GM23338 (cell line): ENCODE data around the gene UCP3. TPM values are rescaled to one million over a fixed set of nuclear protein-coding genes. Genes with fewer than 3 reads are reported as not detected.

Source experiments
- ATAC-seq: fragments of 200-7000 bp; cut with Tn5 transposase; 3 replicates; pipeline ENCODE4 v1.9.1; 2020
- DNase-seq: peaks from one replicate; pipeline ENCODE4 v3.0.0-alpha.2; 2015; ENCODE audit warnings: low spot score
- H2AFZ ChIP-seq: fragments of 200-600 bp; sonication (generic); 2 replicates; pipeline ENCODE4 v1.8.0; 2016; ENCODE audit warnings: antibody characterized with exemption, mild to moderate bottlenecking, moderate library complexity
- H3F3A ChIP-seq: fragments of 200-600 bp; sonication (generic); replicated peaks from 2 replicates; pipeline ENCODE4 v1.8.0; 2017; ENCODE audit warnings: antibody characterized with exemption, mixed run types, low read depth
- H3K27ac ChIP-seq: fragments of 200-600 bp; sonication (generic); 2 replicates; pipeline ENCODE4 v1.6.1; 2016; ENCODE audit warnings: low read depth
- H3K27me3 ChIP-seq: fragments of 200-600 bp; sonication (generic); 2 replicates; pipeline ENCODE4 v1.8.0; 2016; ENCODE audit warnings: mild to moderate bottlenecking, mixed run types, moderate library complexity; ENCODE audit not compliant: insufficient read depth
- H3K36me3 ChIP-seq: fragments of 200-600 bp; sonication (generic); 2 replicates; pipeline ENCODE4 v1.8.0; 2016; ENCODE audit warnings: mild to moderate bottlenecking; ENCODE audit not compliant: insufficient read depth
- H3K4me1 ChIP-seq: fragments of 200-600 bp; sonication (generic); 2 replicates; pipeline ENCODE4 v1.8.0; 2016; ENCODE audit warnings: mild to moderate bottlenecking, moderate library complexity; ENCODE audit not compliant: insufficient read depth
- H3K4me2 ChIP-seq: fragments of 200-600 bp; sonication (generic); 2 replicates; pipeline ENCODE4 v1.7.1; 2017; ENCODE audit warnings: mixed run types
- H3K4me3 ChIP-seq: fragments of 200-600 bp; sonication (generic); 2 replicates; pipeline ENCODE4 v1.6.1; 2016; ENCODE audit warnings: mixed run types
- H3K79me2 ChIP-seq: fragments of 200-600 bp; sonication (generic); replicated peaks from 2 replicates; pipeline ENCODE4 v1.8.0; 2017; ENCODE audit warnings: mild to moderate bottlenecking; ENCODE audit not compliant: insufficient read depth
- H3K9me2 ChIP-seq: fragments of 200-600 bp; sonication (generic); 2 replicates; pipeline ENCODE4 v1.8.0; 2017; ENCODE audit not compliant: insufficient read depth
- H4K20me1 ChIP-seq: fragments of 200-600 bp; sonication (generic); replicated peaks from 2 replicates; pipeline ENCODE4 v1.8.0; 2017; ENCODE audit warnings: mild to moderate bottlenecking; ENCODE audit not compliant: insufficient read depth
- H3K27ac Mint-ChIP-seq: 2 replicates; pipeline ENCODE4 v1.8.0; 2020; ENCODE audit warnings: inconsistent platforms, mild to moderate bottlenecking, moderate library complexity, mixed read lengths
- H3K27me3 Mint-ChIP-seq: 3 replicates; pipeline ENCODE4 v1.8.0; 2022; ENCODE audit warnings: low read depth, mild to moderate bottlenecking, moderate library complexity, mixed read lengths, inconsistent platforms; ENCODE audit not compliant: insufficient read depth, poor library complexity
- H3K36me3 Mint-ChIP-seq: 3 replicates; pipeline ENCODE4 v1.8.0; 2021; ENCODE audit warnings: low read depth, mild to moderate bottlenecking, inconsistent platforms, moderate library complexity, mixed read lengths
- H3K4me1 Mint-ChIP-seq: 3 replicates; pipeline ENCODE4 v1.8.0; 2020; ENCODE audit warnings: mild to moderate bottlenecking, inconsistent platforms, mixed read lengths
- H3K4me3 Mint-ChIP-seq: 3 replicates; pipeline ENCODE4 v1.8.0; 2021; ENCODE audit warnings: moderate library complexity, mild to moderate bottlenecking, inconsistent platforms, mixed read lengths
- H3K9me3 Mint-ChIP-seq: 3 replicates; pipeline ENCODE4 v1.8.0; 2020; ENCODE audit warnings: moderate library complexity, mild to moderate bottlenecking, inconsistent platforms, mixed read lengths
- CTCF ChIP-seq, 2 experiments: fragments of 200-600 bp in 1 of 2; sonication (generic) in 1 of 2; conservative IDR thresholded peaks; 2 replicates each; pipeline versions ENCODE4 v1.5.1 to v1.6.1; 2016 to 2017; ENCODE audit warnings: antibody characterized with exemption in 2 of 2, low read depth in 2 of 2, mild to moderate bottlenecking in 2 of 2, moderate library complexity in 1 of 2
- POLR2AphosphoS5 ChIP-seq: IDR thresholded peaks from 2 replicates; pipeline ENCODE4 v1.6.1; 2016; ENCODE audit warnings: antibody characterized with exemption, low read depth
- ZNF462 ChIP-seq: fragments of 250-450 bp; sonication (Bioruptor Pico); IDR thresholded peaks from 2 replicates; pipeline ENCODE4 v1.5.0; 2020; ENCODE audit warnings: mild to moderate bottlenecking, moderate library complexity
- polyA plus RNA-seq: library from polyadenylated mRNA; unstranded; fragments of >200 nt; fragmentation: Nextera tagmentation; extraction: Ambion mirVana; gene quantifications from 2 replicates; pipeline ENCODE4 v1.2.1, GENCODE V29; 2016
- total RNA-seq: library from RNA; depleted of rRNA; stranded (reverse); fragments of >200 nt; shearing (Covaris generic); gene quantifications from 2 replicates; pipeline ENCODE4 v1.2.3, GENCODE V29; 2014

Gene UCP3
- total and polyA plus RNA-seq, 2 experiments from 2014 or later = 0.21 to 0.40 TPM

- TF ChIP-seq ZNF462 (CRISPR knock-in tag) = no peak
- no peak for TF ChIP-seq POLR2AphosphoS5
Observed at GRCh38 chr11:74010306-74011300, 1.7 kb upstream of the UCP3 start (continued).

- ATAC-seq (peak; percentile 9; the same call in 2 of the 3 replicates), DNase-seq (no peak)
- Mint-ChIP-seq H3K4me1 (peaks cover 17% of the 10 kb centered on the region), H3K27me3 (peaks cover 7% of the 10 kb centered on the region), H3K9me3 (no peaks in the 10 kb centered on the region), H3K27ac (no peak overlapping the region), H3K4me3 (no peak overlapping the region), H3K36me3 (peaks cover 3% of the 10 kb centered on the region; the same call in 1 of the 3 replicates)
- no peaks in the 10 kb centered on the region for H3K36me3 ChIP-seq
- H3K27ac ChIP-seq = no peak overlapping the region
- no peaks in the 10 kb centered on the region for H3K27me3 ChIP-seq
- H3K79me2 ChIP-seq = no peaks in the 10 kb centered on the region
- H2AFZ ChIP-seq = no peak overlapping the region
- no peaks in the 10 kb centered on the region for H3K9me2 ChIP-seq
- no peak overlapping the region for H3K4me2 ChIP-seq
- H3K4me1 ChIP-seq = 0 out of 2 replicates have a peak, but pooled peaks cover 5% of the 10 kb centered on the region
- no peak overlapping the region for H3K4me3 ChIP-seq
- no peaks in the 10 kb centered on the region for H3F3A ChIP-seq
- no peaks in the 10 kb centered on the region for H4K20me1 ChIP-seq
- TF ChIP-seq CTCF (conservative IDR thresholded peaks at IDR 0.05; ENCODE audit: low read depth in 2 of 2) (no peak), ZNF462 (CRISPR knock-in tag) (no peak)
Observed at GRCh38 chr11:74009675-74010305, 905 bp upstream of the UCP3 start.
